ENCODE measurements around the gene ACTN4. TPM values are rescaled to one million over a fixed set of nuclear protein-coding genes. Genes with fewer than 3 reads are reported as not detected.

The ACTN4 gene
- total and polyA plus RNA-seq, 2 experiments from 2014 or later: 59.3 to 321 TPM

DNA sequence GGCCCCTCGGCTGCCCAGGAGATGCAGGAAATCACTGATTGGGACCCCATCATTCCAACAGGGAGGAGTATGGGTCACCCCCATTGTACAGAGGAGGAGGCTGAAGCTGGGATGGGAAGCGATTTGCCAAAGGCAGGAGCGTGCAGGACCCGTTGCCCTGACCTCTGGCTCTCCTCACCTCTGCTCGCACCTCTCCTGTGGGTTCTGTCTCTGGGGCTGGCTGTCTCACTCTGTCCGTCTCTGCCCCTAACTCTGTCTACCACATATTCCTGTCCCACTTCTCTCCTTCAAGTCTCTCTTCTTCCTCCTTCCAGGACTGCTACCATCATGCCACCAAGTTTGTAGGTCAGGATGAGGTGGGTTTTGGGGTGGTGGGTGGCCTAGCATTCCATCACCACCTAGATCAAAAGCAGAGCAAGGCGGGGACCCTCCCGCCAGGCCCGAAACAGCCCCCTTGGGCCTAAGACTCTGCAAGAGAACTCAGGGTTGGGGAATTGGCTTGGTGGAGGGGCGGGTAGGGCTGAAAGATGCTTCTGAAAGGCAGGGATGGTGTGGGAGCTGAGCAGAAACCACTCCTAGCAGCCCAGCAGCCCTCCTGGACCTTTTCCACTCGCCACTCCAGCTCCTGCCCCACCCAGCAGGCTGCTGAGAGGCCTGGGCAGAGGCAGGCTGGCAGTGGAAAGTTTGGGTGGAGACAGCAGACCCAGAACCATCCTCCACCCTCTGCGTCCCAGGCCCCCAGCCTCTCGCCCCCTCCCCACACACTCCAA is 126.9 kb downstream of the ACTN4 start:
- Histone ChIP-seq H3K9me2 (replicated peaks; ENCODE audit: insufficient read depth) (no peaks in the 10 kb centered on the region), H3K27me3 (no peaks in the 10 kb centered on the region), H3K9me3 (ENCODE audit: low read depth) (no peaks in the 10 kb centered on the region), H3K4me2 (no peak overlapping the region), H4K20me1 (ENCODE audit: insufficient read depth, poor library complexity, severe bottlenecking) (no peaks in the 10 kb centered on the region), H3K36me3 (replicated peaks; ENCODE audit: insufficient read depth, low read depth) (no peaks in the 10 kb centered on the region), H3K4me3 (no peak overlapping the region), H3K27ac (no peak overlapping the region), H2AFZ (no peak overlapping the region), H3K79me2 (no peaks in the 10 kb centered on the region), H3K4me1 (ENCODE audit: insufficient read depth) (no peaks in the 10 kb centered on the region)
- WGBS (ENCODE audit: low lambda C conversion rate, missing lambda C conversion rate): 85% methylated on average over 13 of the region's 13 CpGs
- TF ChIP-seq EZH2phosphoT487 (IDR thresholded peaks at IDR 0.05; ENCODE audit: low read depth, severe bottlenecking, unreplicated experiment) (no peak), EZH2 (IDR thresholded peaks at IDR 0.05; ENCODE audit: borderline replicate concordance) (no peak)
- TF ChIP-seq, protein P1, sequence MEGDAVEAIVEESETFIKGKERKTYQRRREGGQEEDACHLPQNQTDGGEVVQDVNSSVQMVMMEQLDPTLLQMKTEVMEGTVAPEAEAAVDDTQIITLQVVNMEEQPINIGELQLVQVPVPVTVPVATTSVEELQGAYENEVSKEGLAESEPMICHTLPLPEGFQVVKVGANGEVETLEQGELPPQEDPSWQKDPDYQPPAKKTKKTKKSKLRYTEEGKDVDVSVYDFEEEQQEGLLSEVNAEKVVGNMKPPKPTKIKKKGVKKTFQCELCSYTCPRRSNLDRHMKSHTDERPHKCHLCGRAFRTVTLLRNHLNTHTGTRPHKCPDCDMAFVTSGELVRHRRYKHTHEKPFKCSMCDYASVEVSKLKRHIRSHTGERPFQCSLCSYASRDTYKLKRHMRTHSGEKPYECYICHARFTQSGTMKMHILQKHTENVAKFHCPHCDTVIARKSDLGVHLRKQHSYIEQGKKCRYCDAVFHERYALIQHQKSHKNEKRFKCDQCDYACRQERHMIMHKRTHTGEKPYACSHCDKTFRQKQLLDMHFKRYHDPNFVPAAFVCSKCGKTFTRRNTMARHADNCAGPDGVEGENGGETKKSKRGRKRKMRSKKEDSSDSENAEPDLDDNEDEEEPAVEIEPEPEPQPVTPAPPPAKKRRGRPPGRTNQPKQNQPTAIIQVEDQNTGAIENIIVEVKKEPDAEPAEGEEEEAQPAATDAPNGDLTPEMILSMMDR (IDR thresholded peaks at IDR 0.05; ENCODE audit: poor library complexity): no peak
- no peak for DNase-seq (ENCODE audit: low spot score)

DNA sequence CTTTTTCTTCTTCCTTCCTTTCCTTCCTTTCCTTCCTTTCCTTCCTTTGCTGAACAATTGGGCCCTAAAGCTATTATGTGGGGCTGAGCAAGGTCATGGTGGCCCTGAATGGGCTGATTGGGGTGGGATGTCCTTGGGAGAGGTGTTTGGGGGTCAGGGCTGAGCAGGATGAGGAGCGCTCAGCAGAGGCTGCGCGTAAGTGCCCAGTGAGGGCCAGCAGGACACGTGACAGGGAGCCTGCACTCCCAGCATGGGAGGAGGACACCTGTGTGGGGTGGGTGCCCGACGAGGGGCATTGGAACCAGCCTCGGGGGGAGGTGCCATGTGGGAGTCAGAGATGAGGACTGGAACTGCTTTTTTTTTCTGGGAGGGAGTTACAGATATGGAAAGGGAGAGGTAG is 131.3 kb downstream of the ACTN4 start:
- TF ChIP-seq EZH2 (IDR thresholded peaks at IDR 0.05; ENCODE audit: borderline replicate concordance): no peak
- no peak for TF ChIP-seq EZH2phosphoT487 (IDR thresholded peaks at IDR 0.05; ENCODE audit: low read depth, severe bottlenecking, unreplicated experiment)
- TF ChIP-seq, protein P1 (IDR thresholded peaks at IDR 0.05; ENCODE audit: poor library complexity): no peak
- H3K27ac ChIP-seq: no peak overlapping the region
- no peaks in the 10 kb centered on the region for H3K79me2 ChIP-seq
- no peak overlapping the region for H2AFZ ChIP-seq
- no peaks in the 10 kb centered on the region for H3K9me3 ChIP-seq (ENCODE audit: low read depth)
- no peak for DNase-seq (ENCODE audit: low spot score)
- H3K36me3 ChIP-seq (replicated peaks; ENCODE audit: insufficient read depth, low read depth): no peaks in the 10 kb centered on the region
- no peak overlapping the region for H3K4me3 ChIP-seq
- H3K4me1 ChIP-seq (ENCODE audit: insufficient read depth): no peaks in the 10 kb centered on the region
- H4K20me1 ChIP-seq (ENCODE audit: insufficient read depth, poor library complexity, severe bottlenecking): no peaks in the 10 kb centered on the region
- no peak overlapping the region for H3K4me2 ChIP-seq
- 81% methylated on average over 6 of the region's 7 CpGs for WGBS (ENCODE audit: low lambda C conversion rate, missing lambda C conversion rate)
- no peaks in the 10 kb centered on the region for H3K27me3 ChIP-seq
- H3K9me2 ChIP-seq (replicated peaks; ENCODE audit: insufficient read depth): no peaks in the 10 kb centered on the region

DNA sequence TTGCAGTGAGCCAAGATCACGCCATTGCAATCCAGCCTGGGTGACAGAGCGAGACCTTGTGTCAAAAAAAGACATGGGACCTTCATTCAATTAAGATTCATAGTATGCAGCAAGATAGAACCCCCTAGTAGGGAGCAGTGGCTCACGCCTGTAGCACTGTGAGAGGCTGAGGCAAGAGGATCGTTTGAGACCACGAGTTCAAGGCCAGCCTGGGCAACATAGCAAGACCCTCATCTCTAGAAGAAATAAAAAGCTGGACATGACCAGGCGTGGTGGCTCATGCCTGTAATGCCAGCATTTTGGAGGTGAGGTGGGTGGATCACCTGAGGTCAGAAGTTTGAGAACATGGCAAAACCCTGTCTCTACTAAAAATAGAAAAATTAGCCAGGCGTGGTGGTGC is 133.0 kb downstream of the ACTN4 start:
- no peaks in the 10 kb centered on the region for H3K79me2 ChIP-seq
- no peaks in the 10 kb centered on the region for H3K4me1 ChIP-seq (ENCODE audit: insufficient read depth)
- no peaks in the 10 kb centered on the region for H3K27me3 ChIP-seq
- no peaks in the 10 kb centered on the region for H3K9me3 ChIP-seq (ENCODE audit: low read depth)
- no peak overlapping the region for H2AFZ ChIP-seq
- H4K20me1 ChIP-seq (ENCODE audit: insufficient read depth, poor library complexity, severe bottlenecking): no peaks in the 10 kb centered on the region
- 95% methylated on average over 7 of the region's 7 CpGs for WGBS (ENCODE audit: low lambda C conversion rate, missing lambda C conversion rate)
- no peak overlapping the region for H3K4me3 ChIP-seq
- no peak overlapping the region for H3K4me2 ChIP-seq
- no peak for DNase-seq (ENCODE audit: low spot score)
- no peaks in the 10 kb centered on the region for H3K36me3 ChIP-seq (replicated peaks; ENCODE audit: insufficient read depth, low read depth)
- H3K9me2 ChIP-seq (replicated peaks; ENCODE audit: insufficient read depth): no peaks in the 10 kb centered on the region
- TF ChIP-seq, protein P1 (IDR thresholded peaks at IDR 0.05; ENCODE audit: poor library complexity): no peak
- TF ChIP-seq EZH2 (IDR thresholded peaks at IDR 0.05; ENCODE audit: borderline replicate concordance) (no peak), EZH2phosphoT487 (IDR thresholded peaks at IDR 0.05; ENCODE audit: low read depth, severe bottlenecking, unreplicated experiment) (no peak)
- H3K27ac ChIP-seq: no peak overlapping the region

Data from hepatocyte (in vitro differentiated cells).